GM21526 (cell line): ENCODE results near the gene BRCA1.
"Not testable (repeated sequence)": the region's sequence is repeated elsewhere in the genome, so short reads cannot be mapped to it uniquely, and the experiment has no call there.

Experiments
- ATAC-seq: cut with Tn5 transposase; IDR thresholded peaks from one replicate; pipeline ENCODE4 v1.9.1; 2021; ENCODE audit warnings: moderate library complexity; ENCODE audit not compliant: unreplicated experiment, low FRiP score

The BRCA1 gene

GRCh38 chr17:43070872-43071271 lies 54.3 kb downstream of the BRCA1 start:
- no peak for ATAC-seq

- ATAC-seq = no peak
Measured at GRCh38 chr17:43070257-43070656, 54.9 kb downstream of the BRCA1 start.

GRCh38 chr17:43069368-43069898 lies 55.7 kb downstream of the BRCA1 start:
- no peak for ATAC-seq

DNA sequence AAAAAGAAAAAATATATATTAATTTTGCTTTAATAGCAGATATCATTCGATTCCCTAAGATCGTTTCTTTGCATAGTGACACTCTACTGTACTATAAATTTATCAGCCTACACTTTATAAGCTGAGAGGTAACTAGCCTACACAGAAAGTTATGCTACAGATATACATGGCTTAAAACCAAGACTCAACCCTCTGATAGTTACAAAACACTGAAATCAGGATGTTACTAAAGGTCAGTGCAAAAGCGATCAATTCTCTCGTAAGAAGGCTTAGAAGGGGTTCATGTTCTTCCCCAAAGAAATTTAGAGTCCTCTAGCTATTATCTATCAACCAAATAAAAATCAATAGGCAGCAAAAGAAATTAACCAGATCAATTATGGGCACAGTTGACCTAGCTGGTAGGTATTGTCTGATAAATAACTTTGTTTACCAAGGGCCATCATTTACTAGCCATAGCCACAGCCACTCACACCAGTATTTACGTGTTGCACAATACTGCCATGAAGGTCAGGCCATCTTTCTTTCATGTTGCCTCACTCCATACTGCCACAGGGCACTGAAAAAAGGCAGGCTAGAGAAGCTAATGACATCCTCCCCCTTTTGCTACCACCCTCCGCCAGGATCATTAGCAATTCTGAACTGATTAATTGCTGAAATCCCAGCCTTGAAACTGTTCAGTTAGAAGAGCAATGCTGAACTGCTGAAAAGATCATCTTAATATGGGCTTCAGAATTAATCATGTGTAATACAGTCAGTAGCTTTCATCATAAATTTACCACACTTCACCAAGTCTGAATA lies 56.4 kb downstream of the BRCA1 start:
- no peak for ATAC-seq

DNA sequence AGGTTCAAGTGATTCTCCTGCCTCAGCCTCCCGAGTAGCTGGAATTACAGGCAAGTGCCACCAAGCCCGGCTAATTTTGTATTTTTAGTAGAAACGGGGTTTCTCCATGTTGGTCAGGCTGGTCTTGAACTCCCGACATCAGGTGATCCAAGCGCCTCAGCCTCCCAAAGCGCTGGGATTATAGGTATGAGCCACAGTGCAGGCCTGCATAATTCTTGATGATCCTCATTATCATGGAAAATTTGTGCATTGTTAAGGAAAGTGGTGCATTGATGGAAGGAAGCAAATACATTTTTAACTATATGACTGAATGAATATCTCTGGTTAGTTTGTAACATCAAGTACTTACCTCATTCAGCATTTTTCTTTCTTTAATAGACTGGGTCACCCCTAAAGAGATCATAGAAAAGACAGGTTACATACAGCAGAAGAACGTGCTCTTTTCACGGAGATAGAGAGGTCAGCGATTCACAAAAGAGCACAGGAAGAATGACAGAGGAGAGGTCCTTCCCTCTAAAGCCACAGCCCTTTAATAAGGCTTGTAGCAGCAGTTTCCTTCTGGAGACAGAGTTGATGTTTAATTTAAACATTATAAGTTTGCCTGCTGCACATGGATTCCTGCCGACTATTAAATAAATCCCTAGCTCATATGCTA lies 62.1 kb downstream of the BRCA1 start:
- no peak for ATAC-seq

DNA sequence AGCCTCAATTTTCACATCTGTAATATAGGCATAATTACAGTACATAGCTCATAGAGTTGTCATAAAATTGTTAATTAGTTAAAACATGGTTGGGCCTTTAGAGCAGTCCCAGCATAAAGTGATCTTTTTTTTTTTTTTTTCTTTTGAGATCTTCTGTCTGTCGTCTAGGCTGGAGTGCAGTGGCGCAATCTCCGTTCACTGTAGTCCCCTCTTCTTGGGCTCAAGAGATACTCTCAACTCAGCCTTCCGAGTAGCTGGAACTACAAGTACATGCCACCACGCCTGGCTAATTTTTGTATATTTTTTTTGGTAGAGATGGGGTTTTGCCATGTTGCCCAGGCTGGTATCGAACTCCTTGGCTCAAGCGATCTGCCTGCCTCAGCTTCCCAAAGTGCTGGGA lies 69.1 kb downstream of the BRCA1 start:
- no peak for ATAC-seq

DNA sequence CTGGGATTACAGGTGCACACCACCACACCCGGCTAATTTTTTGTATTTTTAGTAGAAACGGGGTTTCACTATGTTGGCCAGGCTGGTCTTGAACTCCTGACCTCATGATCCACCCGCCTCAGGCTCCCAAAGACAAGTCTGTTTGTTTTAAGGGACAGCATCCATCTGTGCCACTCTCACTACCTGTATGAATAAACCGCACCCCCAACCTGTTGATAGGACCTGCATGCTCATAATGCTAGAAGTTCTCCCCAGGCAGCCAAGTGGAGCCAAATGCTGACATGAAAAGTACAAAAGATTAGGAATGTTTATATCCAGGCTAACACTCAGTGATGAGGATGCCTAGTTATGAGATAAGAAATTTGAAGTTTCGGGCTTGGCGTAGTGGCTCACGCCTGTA lies 72.2 kb downstream of the BRCA1 start:
- not testable (repeated sequence) for ATAC-seq

GRCh38 chr17:43051969-43052368 lies 73.2 kb downstream of the BRCA1 start:
- no peak for ATAC-seq

DNA sequence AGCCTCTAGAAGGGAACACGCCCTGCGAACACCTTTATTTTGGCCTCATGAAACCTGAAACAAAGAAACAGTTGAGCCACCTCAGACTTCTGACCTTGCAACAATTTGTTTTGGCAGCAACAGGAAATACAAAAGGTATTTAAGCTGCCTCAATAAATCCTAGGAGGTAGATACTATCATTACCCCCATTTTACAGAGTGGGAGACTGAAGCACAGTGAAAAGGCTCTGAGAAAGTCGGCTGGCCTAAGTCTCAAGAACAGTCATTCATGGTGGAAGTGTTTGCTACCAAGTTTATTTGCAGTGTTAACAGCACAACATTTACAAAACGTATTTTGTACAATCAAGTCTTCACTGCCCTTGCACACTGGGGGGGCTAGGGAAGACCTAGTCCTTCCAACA lies 81.1 kb downstream of the BRCA1 start:
- ATAC-seq = no peak

- ATAC-seq = no peak
Measured at GRCh38 chr17:43043307-43043706, 81.9 kb downstream of the BRCA1 start.

DNA sequence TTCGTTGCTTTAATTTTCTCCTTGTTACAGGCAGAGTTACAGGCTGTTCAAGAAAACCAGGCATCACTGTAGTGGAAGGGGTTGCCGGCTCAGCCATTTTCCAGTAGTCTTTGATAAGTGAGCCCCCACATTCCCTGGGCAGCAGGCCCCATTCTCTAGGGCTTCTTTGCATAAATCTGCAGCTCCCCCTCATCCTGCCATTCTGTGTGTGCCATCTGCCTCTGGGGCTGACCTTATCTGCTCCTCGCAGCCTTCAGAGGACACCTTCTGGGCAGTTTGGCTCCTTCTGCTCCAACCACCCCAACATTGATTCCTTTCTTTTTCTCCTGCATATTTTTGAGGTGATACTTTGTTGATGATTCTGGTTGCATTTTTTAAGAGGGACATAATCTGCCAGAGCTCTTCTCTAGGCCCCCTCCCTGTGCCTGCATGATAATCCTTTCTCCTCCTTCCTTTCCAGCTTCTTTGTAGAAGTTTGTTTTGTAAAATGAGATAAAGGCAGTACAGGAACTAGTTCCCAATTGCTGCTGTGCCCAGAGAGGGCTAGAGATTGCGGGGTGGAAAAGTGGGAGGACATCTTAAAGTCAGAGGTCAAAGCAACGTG lies 83.0 kb downstream of the BRCA1 start:
- no peak for ATAC-seq

DNA sequence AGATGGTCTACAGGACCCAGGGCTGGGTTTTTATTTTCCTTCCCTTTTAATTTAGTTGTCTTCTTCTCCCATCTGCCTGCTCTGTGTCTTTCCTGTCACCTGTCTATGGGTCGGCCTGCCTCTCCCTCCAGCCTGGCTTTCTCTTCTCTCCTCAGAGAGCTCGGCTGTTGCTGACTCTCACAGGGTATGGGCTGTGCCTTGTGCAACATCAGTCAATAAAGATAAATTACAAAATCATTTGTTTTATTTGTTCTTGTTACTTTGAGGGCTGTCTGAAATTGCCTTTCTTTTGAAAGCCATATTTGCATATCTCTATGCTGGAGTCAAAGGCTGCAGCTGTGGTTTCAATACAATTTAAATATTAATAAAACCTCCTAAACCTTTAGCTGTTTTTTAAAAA lies 84.5 kb downstream of the BRCA1 start:
- no peak for ATAC-seq

DNA sequence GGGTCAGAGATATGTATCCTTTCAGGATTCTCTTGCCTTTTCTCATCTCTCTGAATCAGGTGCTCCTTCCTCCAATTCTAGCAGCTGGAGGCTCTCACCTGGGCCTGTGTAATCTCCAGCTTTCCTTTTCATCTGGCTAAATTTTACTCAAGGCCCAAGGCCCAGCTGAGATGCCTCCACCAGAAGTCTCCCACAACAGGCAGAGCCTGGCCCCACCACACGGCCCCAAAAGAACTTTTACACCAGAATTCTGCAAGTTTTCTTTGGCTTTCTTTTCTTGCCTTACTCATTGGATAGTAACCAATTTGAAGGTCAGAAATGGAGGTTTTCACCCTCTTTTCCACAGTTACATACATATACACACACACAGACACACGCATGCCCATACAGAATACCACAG lies 85.5 kb downstream of the BRCA1 start:
- ATAC-seq = no peak

DNA sequence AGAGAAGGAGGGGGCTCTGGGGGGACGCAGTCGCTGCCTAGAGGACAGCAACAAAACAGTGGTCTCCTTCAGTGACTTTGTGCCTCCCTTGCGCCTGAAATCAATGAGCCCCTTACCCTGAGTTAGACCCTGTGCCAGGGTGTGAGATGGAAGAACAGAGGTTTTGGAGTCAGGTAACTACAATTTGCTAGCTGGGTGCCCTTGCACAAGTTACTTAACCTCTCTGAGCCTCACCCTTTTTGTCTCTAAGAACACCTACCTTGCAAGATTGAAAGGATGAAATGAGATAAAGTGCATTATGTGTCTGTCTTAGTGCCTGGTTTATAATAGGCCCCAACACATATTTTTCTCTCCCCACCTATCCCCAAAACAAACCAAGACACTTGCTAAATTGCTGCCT lies 90.3 kb downstream of the BRCA1 start:
- ATAC-seq = no peak

DNA sequence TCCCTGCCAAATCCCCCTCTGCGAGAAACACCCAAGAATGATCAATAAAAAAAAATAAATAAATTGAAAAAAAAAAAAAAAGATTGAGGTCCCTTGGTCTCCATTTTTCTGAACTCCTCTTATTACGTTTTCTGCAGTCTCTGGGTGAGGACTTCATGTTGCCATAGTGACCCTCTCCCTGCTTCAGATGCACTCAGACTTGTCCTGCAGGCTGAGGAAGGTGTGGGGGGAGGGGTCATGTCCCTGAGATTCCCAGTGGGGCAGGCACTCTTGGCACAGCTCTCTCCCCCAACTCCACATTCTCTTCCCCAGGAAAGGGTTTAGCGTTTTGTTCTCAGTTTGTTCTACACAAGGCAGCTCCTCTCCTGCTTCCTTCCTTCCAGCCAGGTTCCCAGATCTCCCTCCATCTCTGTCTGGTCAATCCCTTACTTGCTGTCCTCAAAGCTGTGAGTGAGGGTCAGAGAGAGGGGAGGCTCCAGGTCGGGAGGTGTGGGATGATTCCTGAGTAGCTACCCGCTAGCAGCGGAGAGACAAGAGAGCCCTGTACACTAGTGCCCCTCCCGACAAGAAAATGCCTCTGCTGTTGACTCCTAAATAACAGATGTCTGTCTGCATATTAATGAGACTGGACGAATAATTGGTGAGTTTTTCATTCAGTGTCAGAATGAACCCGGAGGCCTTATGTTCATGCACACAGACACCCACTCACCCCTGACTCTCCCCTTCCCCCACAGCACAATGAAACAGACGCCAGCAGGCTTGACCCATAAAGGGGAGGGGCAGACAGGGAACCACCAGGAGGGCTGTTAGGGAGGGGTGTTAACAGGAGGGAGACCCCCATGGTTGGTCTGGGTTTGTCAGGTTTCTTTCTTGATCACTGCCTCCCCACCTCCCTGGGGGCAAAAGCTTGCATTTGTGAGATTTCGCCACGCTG lies 90.9 kb downstream of the BRCA1 start:
- no peak for ATAC-seq

DNA sequence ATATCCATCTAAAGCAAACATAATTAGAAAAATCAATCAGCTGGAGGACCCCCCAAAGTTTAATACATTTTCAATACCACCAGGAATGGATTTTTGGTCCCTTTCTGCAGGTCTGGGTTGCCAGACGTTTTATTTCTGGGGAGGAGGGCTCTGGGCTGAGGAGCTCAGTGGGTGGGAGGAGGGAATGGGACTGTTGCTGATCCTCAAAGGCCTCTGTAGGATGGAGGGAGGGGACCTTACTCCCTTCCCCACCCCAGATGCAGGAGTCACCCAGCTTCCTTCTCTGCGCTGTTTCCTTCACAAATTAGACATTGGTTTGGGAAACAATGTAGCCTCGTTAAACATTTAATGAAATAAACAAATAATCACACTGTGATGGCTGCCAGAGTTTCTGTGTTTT lies 93.5 kb downstream of the BRCA1 start:
- ATAC-seq = no peak

GRCh38 chr17:43030137-43030767 lies 94.9 kb downstream of the BRCA1 start:
- no peak for ATAC-seq

DNA sequence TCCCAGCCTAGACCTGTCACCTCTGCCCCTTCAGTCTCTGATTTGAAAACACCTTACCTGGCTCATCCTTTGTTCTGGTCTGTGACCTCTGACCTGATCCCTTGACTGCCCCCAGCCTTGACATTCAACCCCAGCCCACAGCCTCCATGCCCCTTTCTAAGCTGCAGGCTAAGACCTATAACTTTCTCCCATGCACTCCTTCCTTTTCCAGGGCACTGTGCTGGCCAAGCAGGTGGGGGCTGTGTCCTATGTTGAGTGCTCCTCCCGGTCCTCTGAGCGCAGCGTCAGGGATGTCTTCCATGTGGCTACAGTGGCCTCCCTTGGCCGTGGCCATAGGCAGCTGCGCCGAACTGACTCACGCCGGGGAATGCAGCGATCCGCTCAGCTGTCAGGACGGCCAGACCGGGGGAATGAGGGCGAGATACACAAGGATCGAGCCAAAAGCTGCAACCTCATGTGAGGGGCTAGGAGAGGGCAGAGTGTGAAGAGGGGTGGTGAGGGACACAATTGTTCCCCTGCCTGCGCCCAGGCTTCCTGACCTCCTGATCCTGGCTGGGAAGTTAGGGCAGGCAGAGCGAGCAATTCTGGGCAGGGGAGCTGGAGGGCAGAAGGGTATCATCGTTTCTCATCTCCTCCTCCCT lies 96.8 kb downstream of the BRCA1 start:
- no peak for ATAC-seq
